Coronary artery (tissue), 2 donors: Measurements from ENCODE around the gene PUS10.
A peak's percentile ranks its signal among the peaks of the same experiment; 100 is the strongest.
"Not testable (repeated sequence)": the region's sequence is repeated elsewhere in the genome, so short reads cannot be mapped to it uniquely, and the experiment has no call there.

Source experiments
- DNase-seq: peaks from one replicate; pipeline ENCODE4 v3.0.0-alpha.2; 2017; ENCODE audit warnings: low spot score
- H3K27ac ChIP-seq, 2 donors: fragments of 200-600 bp; sonication (generic); one replicate each; pipeline ENCODE4 v1.5.1; 2016 to 2019
- H3K4me3 ChIP-seq: fragments of 200-600 bp; sonication (generic); 2 replicates; pipeline ENCODE4 v1.5.1; 2016; ENCODE audit warnings: mild to moderate bottlenecking, moderate library complexity
- TF ChIP-seq, protein P1 (sequence below): fragments of 200-600 bp; sonication (generic); IDR thresholded peaks from one replicate; pipeline ENCODE4 v1.5.1; 2019; ENCODE audit warnings: antibody characterized with exemption

PUS10 gene

DNA sequence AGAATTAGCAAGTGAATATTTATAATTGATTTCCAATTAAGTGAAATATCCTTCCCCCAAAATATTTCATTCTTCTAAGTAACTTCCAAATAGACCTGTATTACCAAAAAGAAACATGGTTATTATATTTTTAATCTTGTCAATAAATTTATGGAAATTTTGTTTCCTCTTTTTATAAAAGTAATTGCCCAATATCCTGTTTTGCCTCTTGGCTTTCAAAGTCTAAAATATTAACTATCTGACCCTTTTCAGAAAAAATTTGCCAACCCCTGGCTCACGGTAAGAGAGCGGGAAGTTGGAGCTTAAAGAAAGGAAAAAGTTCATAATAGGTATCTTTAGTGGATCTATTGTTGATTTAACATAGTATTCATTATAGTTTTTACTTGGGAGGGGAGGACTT lies 27.2 kb upstream of the PUS10 start:
- Histone ChIP-seq H3K4me3 (no peak overlapping the region), H3K27ac (peak overlapping the region in 1 of 2 donors; percentile 4)
- TF ChIP-seq, protein P1, sequence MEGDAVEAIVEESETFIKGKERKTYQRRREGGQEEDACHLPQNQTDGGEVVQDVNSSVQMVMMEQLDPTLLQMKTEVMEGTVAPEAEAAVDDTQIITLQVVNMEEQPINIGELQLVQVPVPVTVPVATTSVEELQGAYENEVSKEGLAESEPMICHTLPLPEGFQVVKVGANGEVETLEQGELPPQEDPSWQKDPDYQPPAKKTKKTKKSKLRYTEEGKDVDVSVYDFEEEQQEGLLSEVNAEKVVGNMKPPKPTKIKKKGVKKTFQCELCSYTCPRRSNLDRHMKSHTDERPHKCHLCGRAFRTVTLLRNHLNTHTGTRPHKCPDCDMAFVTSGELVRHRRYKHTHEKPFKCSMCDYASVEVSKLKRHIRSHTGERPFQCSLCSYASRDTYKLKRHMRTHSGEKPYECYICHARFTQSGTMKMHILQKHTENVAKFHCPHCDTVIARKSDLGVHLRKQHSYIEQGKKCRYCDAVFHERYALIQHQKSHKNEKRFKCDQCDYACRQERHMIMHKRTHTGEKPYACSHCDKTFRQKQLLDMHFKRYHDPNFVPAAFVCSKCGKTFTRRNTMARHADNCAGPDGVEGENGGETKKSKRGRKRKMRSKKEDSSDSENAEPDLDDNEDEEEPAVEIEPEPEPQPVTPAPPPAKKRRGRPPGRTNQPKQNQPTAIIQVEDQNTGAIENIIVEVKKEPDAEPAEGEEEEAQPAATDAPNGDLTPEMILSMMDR: no peak
- no peak for DNase-seq

DNA sequence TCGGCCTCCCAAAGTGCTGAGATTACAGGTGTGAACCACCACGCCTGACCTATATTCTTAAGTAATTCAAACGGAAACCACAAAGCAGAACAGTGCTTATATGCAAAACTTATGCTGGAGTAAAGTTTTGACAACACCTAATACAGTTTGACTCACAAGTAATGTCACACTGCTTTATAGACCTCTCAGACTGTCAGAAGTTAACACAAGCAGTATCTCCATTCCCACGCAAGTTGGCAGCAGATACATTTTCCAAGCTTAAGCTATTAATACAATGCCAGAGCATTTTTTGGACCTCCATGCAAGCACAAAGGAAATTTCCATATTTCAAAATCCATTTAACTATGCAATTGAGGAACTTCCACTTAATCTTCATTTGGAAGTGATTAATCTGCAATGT lies 26.6 kb upstream of the PUS10 start:
- Histone ChIP-seq H3K27ac (no peak overlapping the region), H3K4me3 (no peak overlapping the region)
- DNase-seq: no peak
- TF ChIP-seq, protein P1: no peak

DNA sequence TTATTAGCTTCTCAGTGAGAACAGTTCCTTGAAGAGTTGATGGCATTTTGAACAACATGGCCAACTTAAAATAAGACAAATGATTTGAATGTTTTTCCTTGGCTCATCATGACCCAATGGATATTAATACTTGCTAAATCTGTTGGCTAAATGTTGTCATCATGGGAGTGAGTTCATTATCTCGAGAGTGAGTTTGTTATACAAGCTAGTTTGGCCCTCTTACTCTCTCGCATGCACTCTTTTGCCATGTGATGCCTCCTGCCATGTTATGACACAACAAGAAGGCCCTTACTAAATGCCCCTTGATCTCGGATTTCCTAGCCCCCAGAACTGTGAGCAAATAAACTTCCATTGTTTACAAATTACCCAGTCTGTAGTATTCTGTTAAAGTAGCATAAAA lies 24.8 kb upstream of the PUS10 start:
- Histone ChIP-seq H3K4me3 (no peak overlapping the region), H3K27ac (peak overlapping the region in 1 of 2 donors; percentile 52)
- TF ChIP-seq, protein P1: no peak
- no peak for DNase-seq

DNA sequence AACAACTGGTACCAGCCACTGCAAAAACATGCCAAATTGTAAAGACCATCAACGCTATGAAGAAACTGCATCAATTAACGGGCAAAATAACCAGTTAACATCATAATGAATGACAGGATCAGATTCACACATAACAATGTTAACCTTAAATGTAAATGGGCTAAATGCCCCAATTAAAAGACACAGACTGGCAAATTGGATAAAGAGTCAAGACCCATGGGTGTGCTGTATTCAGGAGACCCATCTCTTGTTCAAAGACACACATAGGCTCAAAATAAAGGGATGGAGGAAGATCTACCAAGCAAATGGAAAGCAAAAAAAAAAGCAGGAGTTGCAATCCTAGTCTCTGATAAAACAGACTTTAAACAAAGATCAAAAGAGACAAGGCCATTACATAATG lies 18.6 kb upstream of the PUS10 start:
- not testable (repeated sequence) for H3K4me3 ChIP-seq, H3K27ac ChIP-seq, DNase-seq

DNA sequence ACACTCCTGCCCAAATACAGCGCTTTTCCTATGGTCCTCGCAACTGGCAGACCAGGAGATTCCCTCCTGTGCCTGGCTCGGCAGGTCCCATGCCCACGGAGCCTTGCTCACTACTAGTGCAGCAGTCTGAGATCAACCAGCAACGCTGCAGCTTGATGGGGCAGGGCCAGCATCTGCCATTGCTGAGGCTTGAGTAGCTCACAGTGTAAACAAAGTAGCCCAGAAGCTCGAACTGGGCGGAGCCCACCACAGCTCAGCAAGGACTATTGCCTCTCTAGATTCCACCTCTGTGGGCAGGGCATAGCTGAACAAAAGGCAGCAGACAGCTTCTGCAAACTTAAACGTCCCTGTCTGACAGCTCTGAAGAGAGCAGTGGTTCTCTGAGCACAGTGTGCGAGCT lies 16.5 kb upstream of the PUS10 start:
- not testable (repeated sequence) for H3K4me3 ChIP-seq, DNase-seq, H3K27ac ChIP-seq

DNA sequence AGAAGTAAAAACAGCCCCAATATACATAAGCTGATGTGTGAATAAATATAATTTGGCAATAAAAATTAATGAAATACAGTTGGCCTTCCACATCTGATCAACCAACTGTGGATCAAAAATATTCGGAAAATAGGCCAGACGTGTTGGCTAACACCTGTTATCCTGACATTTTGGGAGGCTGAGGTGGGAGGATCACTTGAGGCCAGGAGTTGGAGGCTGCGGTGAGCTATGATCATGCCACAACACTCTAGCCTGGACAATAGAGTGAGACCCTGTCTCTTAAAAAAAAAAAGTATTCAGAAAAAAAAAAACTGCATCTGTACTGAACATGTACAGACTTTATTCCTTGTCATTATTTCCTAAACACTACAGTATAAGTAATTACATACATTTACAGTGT lies 11.5 kb upstream of the PUS10 start:
- TF ChIP-seq, protein P1: no peak
- no peak for DNase-seq
- H3K4me3 ChIP-seq: no peak overlapping the region
- H3K27ac ChIP-seq: no peak overlapping the region

DNA sequence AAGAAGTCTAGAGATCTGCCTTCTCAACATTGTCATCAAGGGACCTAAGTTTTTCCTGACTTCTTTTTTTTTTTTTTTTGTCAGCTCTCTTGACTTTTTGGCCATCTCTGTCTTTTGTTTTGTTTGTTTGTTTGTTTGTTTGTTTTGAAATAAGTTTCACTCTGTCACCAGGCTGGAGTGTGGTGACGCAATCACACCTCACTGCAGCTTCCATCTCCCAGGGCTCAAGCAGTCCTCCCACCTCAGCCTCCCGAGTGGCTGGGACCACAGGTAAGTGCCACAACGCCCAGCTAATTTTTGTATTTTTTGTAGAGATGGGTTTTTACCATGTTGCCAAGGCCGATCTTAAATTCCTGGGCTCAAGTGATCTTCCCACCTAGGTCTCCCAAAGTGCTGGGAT lies 5.6 kb upstream of the PUS10 start:
- Histone ChIP-seq H3K27ac (no peak overlapping the region), H3K4me3 (no peak overlapping the region)
- TF ChIP-seq, protein P1: no peak
- no peak for DNase-seq

DNA sequence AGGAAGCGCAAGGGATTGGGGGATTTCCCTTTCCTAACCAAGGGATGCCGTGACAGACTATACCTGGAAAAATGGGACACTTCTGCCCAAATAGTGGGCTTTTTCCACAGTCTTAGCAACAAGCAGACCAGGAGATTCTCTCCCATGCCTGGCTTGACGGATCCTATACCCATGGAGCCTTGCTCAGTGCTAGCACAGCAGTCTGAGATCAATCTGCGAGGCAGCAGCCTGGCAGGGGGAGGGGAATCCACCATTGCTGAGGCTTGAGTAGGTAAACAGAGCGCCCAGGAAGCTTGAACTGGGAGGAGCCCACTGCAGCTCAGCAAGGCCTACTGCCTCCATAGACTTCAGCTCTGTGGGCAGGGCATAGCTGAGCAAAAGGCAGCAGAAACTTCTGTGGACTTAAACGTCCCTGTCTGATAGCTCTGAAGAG lies 3.2 kb upstream of the PUS10 start:
- Histone ChIP-seq H3K4me3 (no peak overlapping the region), H3K27ac (no peak overlapping the region)
- no peak for DNase-seq
- TF ChIP-seq, protein P1: no peak
